HEK293T (cell line): ENCODE data around the gene CFAP52.
"Not testable (repeated sequence)": the region's sequence is repeated elsewhere in the genome, so short reads cannot be mapped to it uniquely, and the experiment has no call there.

ENCODE experiments used
- CTCF ChIA-PET: fragments of 350-600 bp; formaldehyde crosslinking; extraction: SDS; loops from one replicate; lab custom pipeline; 2021; ENCODE audit warnings: antibody characterized with exemption, inconsistent platforms; lab: Yijun Ruan, JAX
- POLR2A ChIA-PET: fragments of 350-600 bp; formaldehyde crosslinking; extraction: SDS; loops from one replicate; lab custom pipeline; 2020; ENCODE audit warnings: antibody characterized with exemption, inconsistent platforms; lab: Yijun Ruan, JAX
- DNase-seq: peaks from one replicate; pipeline ENCODE4 v3.0.0; 2012; ENCODE audit warnings: mixed read lengths; ENCODE audit errors: extremely low spot score
- ARNT ChIP-seq: fragments of 450-650 bp; IDR thresholded peaks from 2 replicates; pipeline ENCODE4 v1.6.1; 2017; ENCODE audit warnings: mild to moderate bottlenecking
- BHLHE40 ChIP-seq: fragments of 450-650 bp; IDR thresholded peaks from 2 replicates; pipeline ENCODE4 v1.6.1; 2016; ENCODE audit warnings: mild to moderate bottlenecking, moderate library complexity, borderline replicate concordance
- CTBP1 ChIP-seq: fragments of 450-650 bp; IDR thresholded peaks from 2 replicates; pipeline ENCODE4 v1.6.1; 2016; ENCODE audit warnings: borderline replicate concordance
- ELF4 ChIP-seq: fragments of 450-650 bp; IDR thresholded peaks from 2 replicates; pipeline ENCODE4 v1.6.1; 2017; ENCODE audit warnings: antibody characterized with exemption
- FOXA1 ChIP-seq: fragments of 450-650 bp; IDR thresholded peaks from 2 replicates; pipeline ENCODE4 v1.6.1; 2016; ENCODE audit warnings: mild to moderate bottlenecking
- FOXK2 ChIP-seq: fragments of 450-650 bp; IDR thresholded peaks from 2 replicates; pipeline ENCODE4 v1.6.1; 2016; ENCODE audit warnings: mild to moderate bottlenecking
- FOXM1 ChIP-seq: fragments of 450-650 bp; IDR thresholded peaks from 2 replicates; pipeline ENCODE4 v1.6.1; 2017; ENCODE audit warnings: mild to moderate bottlenecking, borderline replicate concordance
- HDGF ChIP-seq: fragments of 450-650 bp; IDR thresholded peaks from 2 replicates; pipeline ENCODE4 v1.6.1; 2017; ENCODE audit warnings: antibody characterized with exemption, borderline replicate concordance
- L3MBTL2 ChIP-seq: fragments of 450-650 bp; conservative IDR thresholded peaks from 2 replicates; pipeline ENCODE4 v1.6.1; 2016; ENCODE audit warnings: mild to moderate bottlenecking
- LEF1 ChIP-seq: fragments of 450-650 bp; IDR thresholded peaks from 2 replicates; pipeline ENCODE4 v1.6.1; 2017; ENCODE audit warnings: mild to moderate bottlenecking, borderline replicate concordance
- NFRKB ChIP-seq: fragments of 450-650 bp; IDR thresholded peaks from 2 replicates; pipeline ENCODE4 v1.6.1; 2016; ENCODE audit warnings: mild to moderate bottlenecking, moderate library complexity
- PKNOX1 ChIP-seq: fragments of 450-650 bp; IDR thresholded peaks from 2 replicates; pipeline ENCODE4 v1.6.1; 2016
- SP1 ChIP-seq: fragments of 450-650 bp; IDR thresholded peaks from 2 replicates; pipeline ENCODE4 v1.6.1; 2017
- SUZ12 ChIP-seq: fragments of 450-650 bp; IDR thresholded peaks from 2 replicates; pipeline ENCODE4 v1.6.1; 2016; ENCODE audit warnings: mild to moderate bottlenecking
- TARDBP ChIP-seq: fragments of 450-650 bp; IDR thresholded peaks from 2 replicates; pipeline ENCODE4 v1.6.1; 2016
- ZNF384 ChIP-seq: fragments of 450-650 bp; IDR thresholded peaks from 2 replicates; pipeline ENCODE4 v1.6.1; 2016

The CFAP52 gene

DNA sequence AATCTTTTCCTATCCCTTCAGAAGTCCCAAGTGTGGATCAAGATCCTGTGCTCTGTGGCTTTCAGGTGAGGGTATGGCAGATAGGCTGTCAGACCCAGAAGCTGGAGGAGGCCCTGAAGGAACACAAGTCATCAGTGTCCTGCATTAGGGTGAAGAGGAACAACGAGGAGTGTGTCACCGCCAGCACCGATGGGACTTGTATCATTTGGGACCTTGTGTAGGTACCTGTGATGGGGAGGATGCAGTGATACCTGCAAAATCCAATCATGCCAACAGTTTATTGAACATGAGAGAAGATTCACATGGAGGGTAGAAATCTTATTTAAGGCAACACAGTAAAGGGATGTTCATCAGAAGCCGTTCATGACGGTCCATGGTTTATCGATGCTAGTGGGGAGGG is 58.9 kb downstream of the CFAP52 start:
- ChIA-PET POLR2A (no interaction called here), CTCF (no interaction called here)
- TF ChIP-seq ELF4 (no peak), LEF1 (no peak), PKNOX1 (no peak), ARNT (no peak), SUZ12 (no peak), NFRKB (no peak), FOXA1 (no peak)
- DNase-seq = no peak

GRCh38 chr17:9636501-9636900 is 60.1 kb downstream of the CFAP52 start:
- no peak for DNase-seq
- TF ChIP-seq ARNT (no peak), L3MBTL2 (no peak), PKNOX1 (no peak), SP1 (no peak), FOXK2 (no peak), HDGF (no peak)
- ChIA-PET POLR2A (no interaction called here), CTCF (interaction anchor here (0.9 kb wide), 1 partner anchor 59 kb away, joined by 5 read pairs; no protein-coding TSS in a partner anchor)

GRCh38 chr17:9640388-9640787 is 63.9 kb downstream of the CFAP52 start:
- DNase-seq, CTCF ChIA-PET, POLR2A ChIA-PET: not testable (repeated sequence)

DNA sequence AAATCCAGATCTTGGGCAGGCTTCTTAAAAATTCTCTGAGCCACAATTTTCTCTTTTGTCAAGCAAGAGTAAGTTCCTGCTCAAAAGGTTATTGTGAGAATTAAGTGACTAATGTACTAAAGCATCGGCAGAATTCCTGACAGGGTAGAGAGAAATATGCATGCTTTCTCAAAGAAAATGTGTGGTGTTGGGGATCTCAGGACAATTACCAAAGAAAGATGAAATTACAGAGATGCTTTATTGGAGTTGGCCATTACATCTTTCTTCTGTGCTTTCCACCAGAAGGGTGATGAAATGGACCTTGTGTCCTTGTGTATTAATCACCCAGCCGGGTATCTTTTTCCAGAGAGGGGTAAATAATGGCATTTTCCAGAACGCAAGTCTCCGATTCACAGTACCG is 67.2 kb downstream of the CFAP52 start:
- DNase-seq = no peak
- ChIA-PET CTCF (no interaction called here), POLR2A (interaction anchor here (1.1 kb wide), 1 partner anchor 9 kb away, joined by 3 read pairs; no protein-coding TSS in a partner anchor)
- TF ChIP-seq TARDBP = no peak
- no peak for TF ChIP-seq ARNT
- no peak for TF ChIP-seq CTBP1
- TF ChIP-seq NFRKB = no peak
- TF ChIP-seq HDGF = no peak
- no peak for TF ChIP-seq LEF1
- TF ChIP-seq FOXA1 = no peak
- TF ChIP-seq BHLHE40 = no peak
- no peak for TF ChIP-seq FOXK2
- TF ChIP-seq SUZ12 = no peak
- TF ChIP-seq ELF4 = no peak
- no peak for TF ChIP-seq FOXM1
- no peak for TF ChIP-seq L3MBTL2
- no peak for TF ChIP-seq ZNF384
- TF ChIP-seq PKNOX1 = no peak
- no peak for TF ChIP-seq SP1

GRCh38 chr17:9644910-9645751 is 68.7 kb downstream of the CFAP52 start, which contains the start of gene USP43:
TSS of gene USP43 (plus strand) at chr17:9645517. CDS start at chr17:9645633, 116 bp downstream.
- ChIA-PET CTCF (no interaction called here), POLR2A (interaction anchor here (1.5 kb wide), 1 partner anchor 642 kb away, joined by 3 read pairs; no protein-coding TSS in a partner anchor)
- TF ChIP-seq L3MBTL2 = peak; percentile 82
- TF ChIP-seq FOXM1 = no peak
- TF ChIP-seq ARNT = no peak
- no peak for TF ChIP-seq SP1
- TF ChIP-seq BHLHE40 = no peak
- no peak for TF ChIP-seq SUZ12
- DNase-seq = peak; percentile 62

DNA sequence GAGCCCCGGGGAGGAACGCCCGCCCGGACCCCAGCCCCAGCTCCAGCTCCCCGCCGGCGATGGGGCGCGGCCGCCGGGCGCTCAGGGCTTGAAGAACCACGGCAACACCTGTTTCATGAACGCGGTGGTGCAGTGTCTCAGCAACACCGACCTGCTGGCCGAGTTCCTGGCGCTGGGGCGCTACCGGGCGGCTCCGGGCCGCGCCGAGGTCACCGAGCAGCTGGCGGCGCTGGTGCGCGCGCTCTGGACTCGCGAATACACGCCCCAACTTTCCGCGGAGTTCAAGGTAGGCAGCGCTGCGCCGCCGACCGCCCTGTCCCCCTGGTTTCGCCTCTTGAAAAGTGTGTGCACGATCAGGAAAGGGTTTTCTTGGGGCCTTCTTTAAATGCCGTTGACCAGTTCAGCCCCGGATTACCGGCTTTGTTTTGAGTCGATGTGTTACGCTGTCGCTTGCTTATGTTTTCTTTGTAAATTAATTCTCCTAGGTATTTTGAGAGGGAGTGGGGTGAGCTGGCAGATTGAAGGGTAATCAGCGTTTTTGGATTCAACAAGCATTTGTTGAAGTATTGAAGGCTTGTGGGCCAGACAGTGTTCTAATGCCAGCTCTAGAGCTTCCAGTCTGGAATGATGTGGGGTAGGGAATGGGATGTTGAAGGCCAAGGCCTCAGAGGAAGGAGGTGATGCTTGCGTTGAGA is 69.6 kb downstream of the CFAP52 start:
- POLR2A ChIA-PET = interaction anchor here (1.5 kb wide), 1 partner anchor 643 kb away, joined by 3 read pairs; no protein-coding TSS in a partner anchor
- DNase-seq = peak; percentile 40
- no peak for TF ChIP-seq FOXM1
- peak; percentile 48; the same call in 1 of the 2 replicates for TF ChIP-seq L3MBTL2
- TF ChIP-seq ARNT = no peak
- TF ChIP-seq SP1 = no peak
- CTCF ChIA-PET = no interaction called here
